AG09309 (cell line): ENCODE data around the gene ADRM1.

Source experiments
- DNase-seq: peaks from one replicate; pipeline ENCODE4 v3.0.0-alpha.2; 2010; ENCODE audit warnings: low read depth
- H3K4me3 ChIP-seq: 2 replicates; pipeline ENCODE4 v1.5.1; 2011; ENCODE audit warnings: mild to moderate bottlenecking, low read depth, low read length, moderate library complexity; ENCODE audit not compliant: control insufficient read depth
- CTCF ChIP-seq: IDR thresholded peaks from 2 replicates; pipeline ENCODE4 v1.5.1; 2011; ENCODE audit warnings: mild to moderate bottlenecking, low read depth, low read length, inconsistent platforms; ENCODE audit not compliant: insufficient read depth, control insufficient read depth; ENCODE audit errors: missing control alignments

The ADRM1 gene

DNA sequence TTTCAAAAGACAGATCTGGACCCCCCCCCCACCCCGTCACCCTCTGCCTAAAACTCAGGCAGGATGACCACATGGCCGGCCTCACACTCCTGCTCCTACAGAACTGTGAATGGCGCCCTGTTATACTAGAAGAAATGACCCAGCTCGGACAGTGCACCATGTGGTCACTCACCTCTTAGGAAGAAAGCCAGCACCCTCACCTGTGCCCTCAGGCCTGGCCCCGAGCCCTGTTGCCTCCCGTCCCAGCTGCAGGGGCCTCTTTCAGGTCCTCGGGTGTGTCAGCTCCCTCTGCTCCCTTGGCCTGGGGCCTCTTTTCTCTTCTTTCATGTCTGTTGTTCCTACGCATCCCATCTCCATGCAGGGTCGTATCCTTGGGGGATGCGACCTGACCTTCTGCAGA lies 40.7 kb upstream of the ADRM1 start:
- H3K4me3 ChIP-seq, result no peak overlapping the region
- DNase-seq, result no peak
- TF ChIP-seq CTCF, result no peak

DNA sequence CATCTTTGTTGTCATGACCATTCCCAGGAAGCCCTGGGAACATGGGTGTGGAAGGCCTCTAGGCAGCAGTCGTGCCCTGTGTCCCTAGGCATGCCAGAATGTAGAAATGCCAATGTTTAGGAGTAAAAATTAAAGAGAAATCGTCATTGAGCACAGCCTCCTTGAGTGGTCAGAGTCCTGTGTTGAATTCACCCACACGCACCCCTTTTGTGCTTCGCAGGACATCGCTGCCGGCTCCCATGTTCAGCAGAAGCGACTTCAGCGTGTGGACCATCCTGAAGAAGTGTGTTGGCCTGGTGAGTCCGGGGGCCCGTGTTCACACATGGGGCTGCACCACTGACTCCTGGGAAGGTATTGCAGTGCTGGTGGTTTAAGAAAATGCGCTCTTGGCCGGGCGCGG lies 39.4 kb upstream of the ADRM1 start:
- no peak overlapping the region for H3K4me3 ChIP-seq
- no peak for TF ChIP-seq CTCF
- no peak for DNase-seq

- no peak overlapping the region for H3K4me3 ChIP-seq
- no peak for TF ChIP-seq CTCF
- no peak for DNase-seq
Measured at GRCh38 chr20:62265365-62265764, 37.4 kb upstream of the ADRM1 start.

DNA sequence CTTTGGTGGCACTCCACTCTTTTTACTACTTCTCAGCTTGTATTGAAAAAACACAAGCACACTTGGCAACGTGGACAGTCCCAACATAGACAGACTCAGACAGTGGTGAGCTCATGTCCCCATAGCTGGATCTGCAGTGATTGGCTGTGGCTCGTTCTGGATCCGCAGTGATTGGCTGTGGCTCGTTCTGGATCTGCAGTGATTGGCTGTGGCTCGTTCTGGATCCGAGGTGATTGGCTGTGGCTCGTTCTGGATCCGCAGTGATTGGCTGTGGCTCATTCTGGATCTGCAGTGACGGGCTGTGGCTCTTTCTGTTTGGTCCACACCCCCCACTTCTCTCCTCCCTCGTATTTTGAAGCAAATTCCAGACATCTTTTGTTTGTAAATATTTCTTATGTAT lies 36.5 kb upstream of the ADRM1 start:
- no peak overlapping the region for H3K4me3 ChIP-seq
- no peak for TF ChIP-seq CTCF
- DNase-seq, result no peak

GRCh38 chr20:62266851-62267250 lies 35.9 kb upstream of the ADRM1 start:
- TF ChIP-seq CTCF, result no peak
- H3K4me3 ChIP-seq, result no peak overlapping the region
- DNase-seq, result no peak

DNA sequence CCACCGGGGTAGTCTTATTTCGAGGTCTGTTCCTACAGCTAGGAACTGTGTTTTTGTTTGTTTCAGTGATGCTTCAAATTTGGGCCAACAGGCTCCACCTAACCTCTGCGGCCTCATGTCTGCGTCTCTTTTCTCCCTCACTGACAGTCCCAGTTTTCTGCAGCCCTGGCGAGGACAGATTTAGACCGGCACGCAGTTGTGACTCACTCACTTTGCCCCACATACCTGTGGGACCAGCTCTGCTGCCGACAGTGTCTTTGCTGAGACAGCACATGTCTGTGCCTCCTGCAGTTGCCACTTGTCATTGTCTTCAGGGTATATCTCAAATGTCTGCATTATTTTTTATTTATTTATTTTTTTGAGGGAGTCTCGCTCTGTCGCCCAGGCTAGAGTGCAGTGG lies 35.3 kb upstream of the ADRM1 start:
- no peak for DNase-seq
- H3K4me3 ChIP-seq, result no peak overlapping the region
- no peak for TF ChIP-seq CTCF
